Spleen (tissue), 11 donors: ENCODE results near the gene ZC3H4. TPM values are rescaled to one million over a fixed set of nuclear protein-coding genes. Genes with fewer than 3 reads are reported as not detected.
A peak's percentile ranks its signal among the peaks of the same experiment; 100 is the strongest.

Experiments
- DNase-seq: peaks from one replicate; pipeline ENCODE4 v3.0.0-alpha.2; 2020
- H3K27ac ChIP-seq, 8 donors: fragments of 200-600 bp; sonication (generic) in 7 of 8; 1 replicate in 4 of 8; 2 replicates in 4 of 8; pipeline versions ENCODE4 v1.5.0 to v1.8.0; 2016 to 2021; ENCODE audit warnings: inconsistent platforms in 4 of 8, mild to moderate bottlenecking in 4 of 8, moderate library complexity in 1 of 8
- H3K27me3 ChIP-seq, 7 donors: fragments of 200-600 bp; sonication (generic) in 6 of 7; replicated peaks in 1 of 7; 1 replicate in 4 of 7; 2 replicates in 3 of 7; pipeline versions ENCODE4 v1.5.0 to v1.8.0; 2016 to 2021; ENCODE audit warnings: inconsistent platforms in 3 of 7, mild to moderate bottlenecking in 1 of 7
- H3K36me3 ChIP-seq, 6 donors: fragments of 200-600 bp; sonication (generic) in 5 of 6; 1 replicate in 4 of 6; 2 replicates in 2 of 6; pipeline versions ENCODE4 v1.5.0 to v1.8.0; 2016 to 2021; ENCODE audit warnings: inconsistent platforms in 2 of 6
- H3K4me1 ChIP-seq, 6 donors: fragments of 200-600 bp; sonication (generic) in 5 of 6; 1 replicate in 3 of 6; 2 replicates in 3 of 6; pipeline versions ENCODE4 v1.5.0 to v1.8.0; 2016 to 2021; ENCODE audit warnings: inconsistent platforms in 3 of 6
- H3K4me3 ChIP-seq, 8 donors: fragments of 200-600 bp; sonication (generic) in 7 of 8; 1 replicate in 4 of 8; 2 replicates in 4 of 8; pipeline versions ENCODE4 v1.5.0 to v1.8.0; 2016 to 2021; ENCODE audit warnings: inconsistent platforms in 4 of 8, mild to moderate bottlenecking in 4 of 8, moderate library complexity in 2 of 8
- H3K9me3 ChIP-seq, 8 donors: fragments of 200-600 bp; sonication (generic) in 7 of 8; 1 replicate in 4 of 8; 2 replicates in 4 of 8; pipeline versions ENCODE4 v1.5.0 to v1.8.0; 2016 to 2021; ENCODE audit warnings: inconsistent platforms in 4 of 8
- CTCF ChIP-seq, 11 experiments: fragments of 200-600 bp in 7 of 11; fragments of 450-650 bp in 4 of 11; sonication (generic) in 4 of 11; IDR thresholded peaks in 8 of 11; conservative IDR thresholded peaks in 3 of 11; 1 replicate in 7 of 11; 2 replicates in 4 of 11; pipeline versions ENCODE4 v1.4.0 to v1.8.0; 2016 to 2021; ENCODE audit warnings: antibody characterized with exemption in 11 of 11, inconsistent platforms in 4 of 11, mild to moderate bottlenecking in 1 of 11
- POLR2A ChIP-seq, 3 donors: fragments of 450-650 bp; IDR thresholded peaks; one replicate each; pipeline ENCODE4 v1.5.1; 2017; ENCODE audit warnings: antibody characterized with exemption in 3 of 3, mild to moderate bottlenecking in 1 of 3
- POLR2AphosphoS5 ChIP-seq, 3 donors: sonication (generic); formaldehyde crosslinking; IDR thresholded peaks; one replicate each; pipeline ENCODE4 v1.5.1; 2017; ENCODE audit warnings: antibody characterized with exemption in 3 of 3
- WGBS, 5 donors: extraction: QIAGEN DNeasy Blood & Tissue Kit in 3 of 5; methylation state at CpG; one replicate each; pipeline versions ENCODE4 v1.1.5 to v1.1.7; 2013 to 2018; 5-methylcytosine and 5-hydroxymethylcytosine counted together
- intact Hi-C: fragments of 100-400 bp; cut with DNase I; formaldehyde crosslinking; loops from one replicate; pipeline ENCODE4 v1.15.0; 2023; ENCODE audit warnings: low total_unique reads
- polyA plus RNA-seq, 3 donors: library from polyadenylated mRNA; stranded (reverse); fragments of 200-250 nt; gene quantifications; one replicate each; pipeline ENCODE4 v1.2.1, GENCODE V29; 2013
- total RNA-seq, 7 donors: library from RNA; depleted of rRNA in 3 of 7; stranded (reverse); fragments of >200 nt in 3 of 7; fragmentation: NEBNext Ultra II Directional in 4 of 7; extraction: Animal tissue kit (Norgen Biotek cat#: 25700) in 4 of 7; gene quantifications; one replicate each; pipeline versions ENCODE4 v1.1.0 to v1.2.1, GENCODE V29; 2016 to 2021
- donor health status: healthy with polysubstance abuse.
- donor health status: DM: no; HTN: no; CAD: no; lungs with moderate emphysema.
- donor health status: DM: no; HTN: no; CAD: no.
- donor health status: Bipolar disorder and iron deficiency.
- donor health status: healthy.
- donor health status: DM: no; HTN: no; CAD: no.
- donor health status: DM: yes; HTN: yes; CAD: no.

The ZC3H4 gene
- total and polyA plus RNA-seq, 10 donors = 6.0 to 68.7 (median 33.4) TPM

- H3K27me3 ChIP-seq = no peaks in the 10 kb centered on the region
- no peak for TF ChIP-seq POLR2A (IDR thresholded peaks at IDR 0.05)
- no peak for TF ChIP-seq POLR2AphosphoS5 (IDR thresholded peaks at IDR 0.05)
- no peak for TF ChIP-seq CTCF (IDR thresholded peaks at IDR 0.05 in 8 of 11, conservative IDR thresholded peaks at IDR 0.05 in 3 of 11)
- peaks cover 9 to 54% (median 37%) of the 10 kb centered on the region in 6 donors for H3K4me1 ChIP-seq
- no peaks in the 10 kb centered on the region for H3K9me3 ChIP-seq
- intact Hi-C loops = no loop called here
- H3K36me3 ChIP-seq = peaks cover 0 to 10% (median 0%) of the 10 kb centered on the region in 6 donors
- peak overlapping the region in 6 of 8 donors; percentile 83 to 93 (median 90) for H3K27ac ChIP-seq
- no peak for DNase-seq
- 74 to 80% (median 78%) methylated on average over 8 of the region's 8 CpGs for WGBS, 5 donors
- peak overlapping the region; percentile 73 to 95 (median 77) for H3K4me3 ChIP-seq
These were observed 16.6 kb upstream of the ZC3H4 start for GRCh38 chr19:47130120-47130588.

GRCh38 chr19:47129579-47129978 lies 16.0 kb upstream of the ZC3H4 start:
- DNase-seq = no peak
- no peaks in the 10 kb centered on the region for H3K27me3 ChIP-seq
- no peaks in the 10 kb centered on the region for H3K9me3 ChIP-seq
- H3K4me1 ChIP-seq = peaks cover 9 to 52% (median 38%) of the 10 kb centered on the region in 6 donors
- WGBS, 5 donors = 87 to 97% (median 92%) methylated on average over 4 of the region's 4 CpGs
- TF ChIP-seq POLR2A (IDR thresholded peaks at IDR 0.05) = no peak
- no peak for TF ChIP-seq CTCF (IDR thresholded peaks at IDR 0.05 in 8 of 11, conservative IDR thresholded peaks at IDR 0.05 in 3 of 11)
- TF ChIP-seq POLR2AphosphoS5 (IDR thresholded peaks at IDR 0.05) = no peak
- intact Hi-C loops = loop anchor here (10.0 kb wide), 1 partner anchor 95 kb away; no protein-coding TSS in a partner anchor
- H3K4me3 ChIP-seq = no peak overlapping the region
- no peak overlapping the region for H3K27ac ChIP-seq
- peaks cover 0 to 10% (median 0%) of the 10 kb centered on the region in 6 donors for H3K36me3 ChIP-seq

GRCh38 chr19:47125669-47125938 lies 12.0 kb upstream of the ZC3H4 start:
- TF ChIP-seq CTCF (IDR thresholded peaks at IDR 0.05 in 8 of 11, conservative IDR thresholded peaks at IDR 0.05 in 3 of 11) (no peak), POLR2A (IDR thresholded peaks at IDR 0.05) (no peak), POLR2AphosphoS5 (IDR thresholded peaks at IDR 0.05) (no peak)
- H3K27ac ChIP-seq = no peak overlapping the region
- no peaks in the 10 kb centered on the region for H3K27me3 ChIP-seq
- H3K4me1 ChIP-seq = peaks cover 0 to 16% (median 6%) of the 10 kb centered on the region in 6 donors
- no peaks in the 10 kb centered on the region for H3K36me3 ChIP-seq
- intact Hi-C loops = loop anchor here (2.0 to 10.0 kb wide), 2 partner anchors 47 to 91 kb away; no protein-coding TSS in a partner anchor
- no peaks in the 10 kb centered on the region for H3K9me3 ChIP-seq
- no peak overlapping the region for H3K4me3 ChIP-seq
- DNase-seq = no peak

- no peak overlapping the region for H3K27ac ChIP-seq
- H3K9me3 ChIP-seq = no peaks in the 10 kb centered on the region
- intact Hi-C loops = loop anchor here (2.0 to 10.0 kb wide), 2 partner anchors 46 to 90 kb away; no protein-coding TSS in a partner anchor
- H3K27me3 ChIP-seq = no peaks in the 10 kb centered on the region
- H3K36me3 ChIP-seq = no peaks in the 10 kb centered on the region
- H3K4me3 ChIP-seq = no peak overlapping the region
- no peak for DNase-seq
- peaks cover 0 to 11% (median 4%) of the 10 kb centered on the region in 6 donors for H3K4me1 ChIP-seq
- TF ChIP-seq POLR2AphosphoS5 (IDR thresholded peaks at IDR 0.05) (no peak), CTCF (IDR thresholded peaks at IDR 0.05 in 8 of 11, conservative IDR thresholded peaks at IDR 0.05 in 3 of 11) (peak; percentile 40 to 86 (median 68))
- 42 to 46% (median 44%) methylated on average over 8 of the region's 8 CpGs for WGBS, 5 donors
These were observed 11.5 kb upstream of the ZC3H4 start for GRCh38 chr19:47124937-47125668.
